ENCODE measurements around the gene DEPDC5. TPM values are rescaled to one million over a fixed set of nuclear protein-coding genes. Genes with fewer than 3 reads are reported as not detected.

Gene DEPDC5
- total RNA-seq, 1 donor from 2014 or later, result 28.7 TPM

DNA sequence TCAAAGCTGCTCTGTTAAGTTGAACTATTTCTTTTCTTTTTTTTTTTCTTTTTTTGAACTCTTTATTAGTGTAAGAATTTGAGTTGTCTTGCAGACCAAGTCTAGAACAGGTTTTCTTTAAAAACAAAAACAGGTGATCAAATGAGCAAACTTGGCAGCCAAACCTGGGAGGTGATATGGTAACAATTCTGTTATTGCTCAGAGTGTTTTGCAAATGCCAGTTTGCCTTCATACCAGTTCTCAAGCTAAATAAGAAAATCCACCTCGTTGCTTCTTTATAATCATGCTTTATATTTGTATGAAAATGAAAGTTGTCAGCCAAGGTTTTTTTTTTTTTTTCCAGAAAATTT, 76.9 kb downstream of the DEPDC5 start:
- H3K36me3 ChIP-seq, result peaks cover 0 to 12% of the 10 kb centered on the region in 2 donors
- no peak for DNase-seq (ENCODE audit: extremely low spot score in 2 of 2)
- no peaks in the 10 kb centered on the region for H3K27me3 ChIP-seq
- H3K4me3 ChIP-seq, result no peak overlapping the region
- no peaks in the 10 kb centered on the region for H3K9me3 ChIP-seq
- intact Hi-C loops (cut with DNase I), result no loop called here
- H3K4me1 ChIP-seq, result peaks cover 13% of the 10 kb centered on the region
- TF ChIP-seq POLR2AphosphoS5 (IDR thresholded peaks at IDR 0.05; ENCODE audit: insufficient read depth in 1 of 2, low read depth in 1 of 2), result no peak
- TF ChIP-seq POLR2A (IDR thresholded peaks at IDR 0.05), result no peak
- TF ChIP-seq, protein P1, sequence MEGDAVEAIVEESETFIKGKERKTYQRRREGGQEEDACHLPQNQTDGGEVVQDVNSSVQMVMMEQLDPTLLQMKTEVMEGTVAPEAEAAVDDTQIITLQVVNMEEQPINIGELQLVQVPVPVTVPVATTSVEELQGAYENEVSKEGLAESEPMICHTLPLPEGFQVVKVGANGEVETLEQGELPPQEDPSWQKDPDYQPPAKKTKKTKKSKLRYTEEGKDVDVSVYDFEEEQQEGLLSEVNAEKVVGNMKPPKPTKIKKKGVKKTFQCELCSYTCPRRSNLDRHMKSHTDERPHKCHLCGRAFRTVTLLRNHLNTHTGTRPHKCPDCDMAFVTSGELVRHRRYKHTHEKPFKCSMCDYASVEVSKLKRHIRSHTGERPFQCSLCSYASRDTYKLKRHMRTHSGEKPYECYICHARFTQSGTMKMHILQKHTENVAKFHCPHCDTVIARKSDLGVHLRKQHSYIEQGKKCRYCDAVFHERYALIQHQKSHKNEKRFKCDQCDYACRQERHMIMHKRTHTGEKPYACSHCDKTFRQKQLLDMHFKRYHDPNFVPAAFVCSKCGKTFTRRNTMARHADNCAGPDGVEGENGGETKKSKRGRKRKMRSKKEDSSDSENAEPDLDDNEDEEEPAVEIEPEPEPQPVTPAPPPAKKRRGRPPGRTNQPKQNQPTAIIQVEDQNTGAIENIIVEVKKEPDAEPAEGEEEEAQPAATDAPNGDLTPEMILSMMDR (IDR thresholded peaks at IDR 0.05), result no peak
- no peak overlapping the region for H3K27ac ChIP-seq

DNA sequence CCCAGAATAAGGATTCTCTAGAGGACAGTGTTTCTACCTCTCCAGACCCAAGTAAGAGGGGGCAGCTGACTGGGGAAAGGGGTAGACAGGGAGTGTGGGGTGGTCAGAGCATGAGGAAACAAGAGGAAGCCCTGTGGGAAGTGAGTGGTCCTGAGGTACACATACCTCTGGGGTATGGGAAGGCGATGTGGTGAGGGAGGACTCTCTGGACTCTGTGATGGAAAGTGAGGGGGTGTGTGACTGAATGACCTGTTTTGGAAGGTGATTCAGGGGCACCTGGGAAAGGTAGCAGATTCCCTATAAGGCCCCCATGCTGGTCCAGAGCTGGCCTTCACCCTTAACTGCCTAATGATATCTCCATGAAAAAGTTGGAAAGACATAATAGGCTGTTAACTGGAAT, 80.1 kb downstream of the DEPDC5 start:
- no peak overlapping the region for H3K4me3 ChIP-seq
- peaks cover 0 to 20% of the 10 kb centered on the region in 2 donors for H3K36me3 ChIP-seq
- TF ChIP-seq, protein P1 (IDR thresholded peaks at IDR 0.05), result no peak
- TF ChIP-seq POLR2A (IDR thresholded peaks at IDR 0.05), result no peak
- no peak for TF ChIP-seq POLR2AphosphoS5 (IDR thresholded peaks at IDR 0.05; ENCODE audit: insufficient read depth in 1 of 2, low read depth in 1 of 2)
- intact Hi-C loops (cut with DNase I), result no loop called here
- DNase-seq (ENCODE audit: extremely low spot score in 2 of 2), result no peak
- no peak overlapping the region for H3K27ac ChIP-seq
- no peaks in the 10 kb centered on the region for H3K9me3 ChIP-seq
- peaks cover 13% of the 10 kb centered on the region for H3K4me1 ChIP-seq
- no peaks in the 10 kb centered on the region for H3K27me3 ChIP-seq

DNA sequence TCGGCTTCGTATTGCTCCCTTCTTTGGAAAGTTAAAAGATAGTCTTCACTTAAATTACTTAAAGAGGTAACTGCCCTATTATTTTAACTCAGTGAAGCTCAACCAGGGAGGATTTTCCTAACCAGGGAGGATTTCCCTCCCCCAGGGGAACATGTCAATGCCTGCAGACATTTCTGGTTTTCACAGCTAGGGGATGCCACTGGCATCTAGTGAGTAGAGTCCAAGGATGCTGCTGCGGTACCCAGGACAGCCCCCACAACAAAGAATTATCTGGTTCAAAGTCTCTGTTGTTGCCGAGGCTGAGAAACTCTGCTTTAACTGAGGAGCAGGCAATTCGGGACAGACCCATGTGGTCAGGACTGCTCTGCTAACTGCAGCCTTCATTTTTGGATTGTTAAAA, 82.2 kb downstream of the DEPDC5 start:
- no peaks in the 10 kb centered on the region for H3K27me3 ChIP-seq
- no peak overlapping the region for H3K27ac ChIP-seq
- intact Hi-C loops (cut with DNase I), result no loop called here
- H3K4me3 ChIP-seq, result no peak overlapping the region
- DNase-seq (ENCODE audit: extremely low spot score in 2 of 2), result no peak
- no peaks in the 10 kb centered on the region for H3K4me1 ChIP-seq
- H3K9me3 ChIP-seq, result no peaks in the 10 kb centered on the region
- H3K36me3 ChIP-seq, result peaks cover 0 to 19% of the 10 kb centered on the region in 2 donors
- TF ChIP-seq POLR2AphosphoS5 (IDR thresholded peaks at IDR 0.05; ENCODE audit: insufficient read depth in 1 of 2, low read depth in 1 of 2), result no peak
- TF ChIP-seq POLR2A (IDR thresholded peaks at IDR 0.05), result no peak
- TF ChIP-seq, protein P1 (IDR thresholded peaks at IDR 0.05), result no peak

DNA sequence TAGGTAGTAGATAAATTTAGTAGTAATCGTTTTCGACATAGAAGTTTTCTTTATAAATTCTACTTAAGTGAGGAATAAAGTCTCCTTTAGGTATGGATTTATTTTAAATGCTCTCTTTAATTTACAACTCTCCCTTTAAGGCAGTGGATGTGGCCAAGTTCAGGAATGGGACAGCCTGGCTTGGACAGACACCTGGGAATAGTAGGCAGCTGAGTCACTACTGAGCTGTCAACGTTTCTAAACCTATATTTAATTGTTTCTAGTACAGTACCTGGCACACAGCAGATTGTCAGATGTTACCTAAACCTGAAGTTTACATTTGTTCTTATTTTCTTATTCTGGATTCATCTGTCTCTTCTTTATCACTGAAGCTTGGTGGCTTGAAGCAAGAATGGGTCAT, 85.1 kb downstream of the DEPDC5 start:
- H3K27ac ChIP-seq, result no peak overlapping the region
- no peak for DNase-seq (ENCODE audit: extremely low spot score in 2 of 2)
- H3K9me3 ChIP-seq, result no peaks in the 10 kb centered on the region
- intact Hi-C loops (cut with DNase I), result no loop called here
- no peak overlapping the region for H3K4me3 ChIP-seq
- TF ChIP-seq POLR2AphosphoS5 (IDR thresholded peaks at IDR 0.05; ENCODE audit: insufficient read depth in 1 of 2, low read depth in 1 of 2) (no peak), POLR2A (IDR thresholded peaks at IDR 0.05) (no peak)
- TF ChIP-seq, protein P1 (IDR thresholded peaks at IDR 0.05), result no peak
- peaks cover 0 to 33% of the 10 kb centered on the region in 2 donors for H3K36me3 ChIP-seq
- no peaks in the 10 kb centered on the region for H3K4me1 ChIP-seq
- no peaks in the 10 kb centered on the region for H3K27me3 ChIP-seq

DNA sequence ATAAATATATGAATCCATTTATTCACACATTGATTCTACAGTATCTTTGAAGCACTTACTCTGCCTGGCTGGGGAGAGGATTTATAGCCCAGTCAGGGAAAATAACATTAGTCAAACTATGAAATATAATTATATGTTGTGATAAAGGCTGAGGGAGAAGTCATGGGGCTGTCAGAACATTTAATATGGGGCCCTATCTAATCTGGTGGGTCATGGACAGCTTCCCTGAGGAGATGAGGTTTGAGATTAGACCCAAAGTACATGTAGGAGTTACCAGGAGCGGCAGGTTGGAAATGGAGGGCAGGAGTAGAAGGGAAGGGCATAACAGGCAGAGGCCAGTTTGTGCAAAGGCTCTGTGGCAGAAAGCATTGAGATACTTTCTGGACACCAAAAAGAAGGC, 86.2 kb downstream of the DEPDC5 start:
- no peaks in the 10 kb centered on the region for H3K4me1 ChIP-seq
- peaks cover 0 to 41% of the 10 kb centered on the region in 2 donors for H3K36me3 ChIP-seq
- TF ChIP-seq POLR2AphosphoS5 (IDR thresholded peaks at IDR 0.05; ENCODE audit: insufficient read depth in 1 of 2, low read depth in 1 of 2) (no peak), POLR2A (IDR thresholded peaks at IDR 0.05) (no peak)
- TF ChIP-seq, protein P1 (IDR thresholded peaks at IDR 0.05), result no peak
- intact Hi-C loops (cut with DNase I), result no loop called here
- no peaks in the 10 kb centered on the region for H3K9me3 ChIP-seq
- no peaks in the 10 kb centered on the region for H3K27me3 ChIP-seq
- H3K4me3 ChIP-seq, result no peak overlapping the region
- DNase-seq (ENCODE audit: extremely low spot score in 2 of 2), result no peak
- H3K27ac ChIP-seq, result no peak overlapping the region

Data from vagina (tissue), 2 donors.